ENCODE data around the gene MS4A14.

Gene MS4A14

DNA sequence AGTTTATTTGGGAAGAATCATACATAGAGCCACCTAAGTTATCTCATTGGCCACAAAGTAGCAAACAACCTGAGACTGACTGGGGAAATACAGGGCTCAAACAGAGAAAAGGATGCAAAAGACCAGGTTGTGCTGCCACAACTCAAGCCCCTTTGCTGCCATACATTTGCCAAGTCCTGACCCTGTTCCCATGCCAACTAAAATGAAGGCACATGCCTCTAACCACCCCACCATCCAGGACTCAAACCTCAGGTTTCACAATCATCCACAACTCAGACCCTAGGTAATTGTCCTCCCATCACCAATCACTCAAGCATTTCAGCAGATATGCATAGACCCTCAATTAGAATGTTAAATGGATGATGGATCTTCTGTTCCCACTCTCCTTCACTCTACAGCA, 58.0 kb downstream of the MS4A14 start:
- no peak for DNase-seq
- TF ChIP-seq, protein P1, sequence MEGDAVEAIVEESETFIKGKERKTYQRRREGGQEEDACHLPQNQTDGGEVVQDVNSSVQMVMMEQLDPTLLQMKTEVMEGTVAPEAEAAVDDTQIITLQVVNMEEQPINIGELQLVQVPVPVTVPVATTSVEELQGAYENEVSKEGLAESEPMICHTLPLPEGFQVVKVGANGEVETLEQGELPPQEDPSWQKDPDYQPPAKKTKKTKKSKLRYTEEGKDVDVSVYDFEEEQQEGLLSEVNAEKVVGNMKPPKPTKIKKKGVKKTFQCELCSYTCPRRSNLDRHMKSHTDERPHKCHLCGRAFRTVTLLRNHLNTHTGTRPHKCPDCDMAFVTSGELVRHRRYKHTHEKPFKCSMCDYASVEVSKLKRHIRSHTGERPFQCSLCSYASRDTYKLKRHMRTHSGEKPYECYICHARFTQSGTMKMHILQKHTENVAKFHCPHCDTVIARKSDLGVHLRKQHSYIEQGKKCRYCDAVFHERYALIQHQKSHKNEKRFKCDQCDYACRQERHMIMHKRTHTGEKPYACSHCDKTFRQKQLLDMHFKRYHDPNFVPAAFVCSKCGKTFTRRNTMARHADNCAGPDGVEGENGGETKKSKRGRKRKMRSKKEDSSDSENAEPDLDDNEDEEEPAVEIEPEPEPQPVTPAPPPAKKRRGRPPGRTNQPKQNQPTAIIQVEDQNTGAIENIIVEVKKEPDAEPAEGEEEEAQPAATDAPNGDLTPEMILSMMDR (IDR thresholded peaks at IDR 0.05; ENCODE audit: low read depth, low read length, missing control alignments), result no peak
- in situ Hi-C loops (cut with HindIII; ENCODE audit: low pct_ligation_motif_present, low sequenced_read_pairs), result no loop called here

DNA sequence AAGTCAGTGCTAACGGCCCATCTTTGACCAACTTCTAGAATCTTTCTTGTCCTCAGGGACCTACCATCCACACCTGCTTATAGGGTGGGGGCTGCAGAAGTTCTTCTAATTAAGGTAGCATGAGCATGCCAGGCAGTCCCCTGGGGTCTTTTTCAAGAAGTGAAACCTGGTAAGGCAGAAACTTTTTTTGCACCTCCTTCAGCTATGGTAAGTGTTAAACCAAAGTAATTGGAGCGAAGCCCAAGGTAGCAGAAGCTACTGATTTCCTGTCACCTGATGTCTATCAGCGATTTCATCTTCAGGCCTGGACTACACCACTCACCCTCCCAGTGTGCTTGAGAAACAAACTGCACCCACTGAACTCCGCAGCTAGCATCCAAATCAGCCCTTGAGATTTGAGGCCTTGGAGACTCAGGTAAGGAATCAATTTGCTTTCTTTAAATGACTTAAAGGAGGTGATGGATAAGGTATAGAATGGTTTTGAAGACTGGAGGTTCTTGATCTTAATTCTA, 59.3 kb downstream of the MS4A14 start, which contains the start of gene MS4A1:
MS4A1 (plus strand) TSS at position 317 of the 512 bp plus-strand sequence. CDS start 6,528 bp downstream, outside the sequence.
- H3K27me3 ChIP-seq (replicated peaks), result no peaks in the 10 kb centered on the region
- H3K4me3 ChIP-seq (ENCODE audit: low read depth, low read length), result no peak within 1 kb of the TSS
- in situ Hi-C loops (cut with HindIII; ENCODE audit: low pct_ligation_motif_present, low sequenced_read_pairs), result no loop called here
- H3K27ac ChIP-seq, result no peak within 1 kb of the TSS
- no peaks in the 10 kb centered on the region for H3K36me3 ChIP-seq (replicated peaks)
- TF ChIP-seq, protein P1 (IDR thresholded peaks at IDR 0.05; ENCODE audit: low read depth, low read length, missing control alignments), result no peak
- no peak for DNase-seq

More for the DNA sequence above, 58.0 kb downstream of the MS4A14 start:
- H3K36me3 ChIP-seq (replicated peaks), result no peaks in the 10 kb centered on the region
- H3K27ac ChIP-seq, result no peak overlapping the region
- H3K27me3 ChIP-seq (replicated peaks), result no peaks in the 10 kb centered on the region
- no peak overlapping the region for H3K4me3 ChIP-seq (ENCODE audit: low read depth, low read length)

DNA sequence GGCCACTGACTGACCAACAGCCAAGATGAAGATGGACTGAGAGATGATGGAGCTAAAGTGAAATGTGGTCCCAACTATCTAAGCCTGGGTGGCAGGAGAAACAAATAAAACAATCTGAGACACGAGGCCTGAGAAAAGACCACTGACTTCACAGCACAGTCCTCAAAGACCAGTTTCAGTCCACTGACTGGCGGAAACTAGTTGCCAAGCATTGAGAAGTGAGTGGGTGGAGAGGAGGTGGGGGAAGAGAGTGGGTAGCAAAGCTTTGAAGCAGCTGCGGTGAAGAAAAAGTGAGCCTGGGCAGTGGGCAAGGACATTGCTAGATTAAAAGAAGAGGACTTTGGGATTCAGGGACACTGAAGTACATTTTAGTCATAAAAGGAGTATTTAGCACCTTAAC, 61.3 kb downstream of the MS4A14 start:
- no peaks in the 10 kb centered on the region for H3K36me3 ChIP-seq (replicated peaks)
- TF ChIP-seq, protein P1 (IDR thresholded peaks at IDR 0.05; ENCODE audit: low read depth, low read length, missing control alignments), result no peak
- no peaks in the 10 kb centered on the region for H3K27me3 ChIP-seq (replicated peaks)
- no peak overlapping the region for H3K27ac ChIP-seq
- DNase-seq, result no peak
- in situ Hi-C loops (cut with HindIII; ENCODE audit: low pct_ligation_motif_present, low sequenced_read_pairs), result no loop called here
- H3K4me3 ChIP-seq (ENCODE audit: low read depth, low read length), result no peak overlapping the region

DNA sequence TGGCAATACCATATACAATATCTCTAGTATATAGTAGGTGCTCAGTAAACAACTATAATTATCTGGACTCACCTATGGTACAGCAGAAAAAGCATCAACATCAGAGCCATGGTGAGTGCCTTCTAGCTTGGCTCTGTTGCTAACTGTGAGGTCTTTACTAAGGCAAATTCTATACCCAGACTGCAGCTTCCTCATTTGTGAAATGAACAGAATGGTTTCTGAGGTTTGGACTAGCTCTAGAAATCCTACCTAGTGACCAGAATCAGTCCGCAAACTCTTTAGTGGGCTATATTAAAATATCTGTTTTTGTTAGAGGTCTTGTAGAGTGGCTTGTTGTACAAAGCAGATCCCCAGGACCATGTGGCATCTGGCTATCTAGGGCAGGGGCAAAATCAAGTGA, 63.1 kb downstream of the MS4A14 start:
- DNase-seq, result no peak
- no peaks in the 10 kb centered on the region for H3K36me3 ChIP-seq (replicated peaks)
- TF ChIP-seq, protein P1 (IDR thresholded peaks at IDR 0.05; ENCODE audit: low read depth, low read length, missing control alignments), result no peak
- no peak overlapping the region for H3K27ac ChIP-seq
- no peak overlapping the region for H3K4me3 ChIP-seq (ENCODE audit: low read depth, low read length)
- in situ Hi-C loops (cut with HindIII; ENCODE audit: low pct_ligation_motif_present, low sequenced_read_pairs), result no loop called here
- no peaks in the 10 kb centered on the region for H3K27me3 ChIP-seq (replicated peaks)
